ENCODE data around the gene DUOX1. TPM values are rescaled to one million over a fixed set of nuclear protein-coding genes. Genes with fewer than 3 reads are reported as not detected.

DUOX1 gene
- total and polyA plus RNA-seq, 2 of the 13 experiments (the other 11 are each of a cell fraction or from before 2014, with no cell fraction given) = 0.03 TPM; not detected in 1

- TF ChIP-seq ZC3H13 (CRISPR knock-in tag; IDR thresholded peaks at IDR 0.05) (0 out of 2 replicates have a peak, but pooled peaks have one; percentile 36), ZFYVE20 (CRISPR knock-in tag; IDR thresholded peaks at IDR 0.05; ENCODE audit: borderline replicate concordance, low read depth) (no peak), MAFG (CRISPR knock-in tag; IDR thresholded peaks at IDR 0.05) (no peak), ZBTB14 (CRISPR knock-in tag; IDR thresholded peaks at IDR 0.05) (no peak), ESRRA (CRISPR knock-in tag; IDR thresholded peaks at IDR 0.05; ENCODE audit: low read depth) (no peak; the same call in 1 of the 2 replicates), SP4 (CRISPR knock-in tag; IDR thresholded peaks at IDR 0.05) (no peak), RARA (CRISPR knock-in tag; IDR thresholded peaks at IDR 0.05) (peak; percentile 57; the same call in 1 of the 2 replicates), IRF2 (CRISPR knock-in tag; IDR thresholded peaks at IDR 0.05) (peak; percentile 65; the same call in 1 of the 2 replicates), TERF1 (CRISPR knock-in tag; IDR thresholded peaks at IDR 0.05) (no peak), NFKB2 (CRISPR knock-in tag; IDR thresholded peaks at IDR 0.05; ENCODE audit: borderline replicate concordance) (no peak), TEAD3 (CRISPR knock-in tag; optimal IDR thresholded peaks at IDR 0.05; ENCODE audit: borderline replicate concordance) (peak; percentile 83), ATF7 (IDR thresholded peaks at IDR 0.05) (no peak), ATF7 (CRISPR knock-in tag; IDR thresholded peaks at IDR 0.05) (no peak), RFXANK (CRISPR knock-in tag; IDR thresholded peaks at IDR 0.05) (no peak), NFIC (IDR thresholded peaks at IDR 0.05; ENCODE audit: low read length) (peak; percentile 29; the same call in 1 of the 2 replicates), ZMYM2 (CRISPR knock-in tag; IDR thresholded peaks at IDR 0.05) (peak; percentile 39; the same call in 1 of the 2 replicates), TCF12 (IDR thresholded peaks at IDR 0.05) (no peak), TCF12 (CRISPR knock-in tag; IDR thresholded peaks at IDR 0.05) (no peak), MIER3 (CRISPR knock-in tag; IDR thresholded peaks at IDR 0.05; ENCODE audit: borderline replicate concordance) (no peak), BHLHE40 (IDR thresholded peaks at IDR 0.05; ENCODE audit: low read length) (no peak), ZNF614 (CRISPR knock-in tag; IDR thresholded peaks at IDR 0.05; ENCODE audit: borderline replicate concordance) (peak; percentile 91; the same call in 1 of the 2 replicates)
- TF ChIP-seq, protein P1, sequence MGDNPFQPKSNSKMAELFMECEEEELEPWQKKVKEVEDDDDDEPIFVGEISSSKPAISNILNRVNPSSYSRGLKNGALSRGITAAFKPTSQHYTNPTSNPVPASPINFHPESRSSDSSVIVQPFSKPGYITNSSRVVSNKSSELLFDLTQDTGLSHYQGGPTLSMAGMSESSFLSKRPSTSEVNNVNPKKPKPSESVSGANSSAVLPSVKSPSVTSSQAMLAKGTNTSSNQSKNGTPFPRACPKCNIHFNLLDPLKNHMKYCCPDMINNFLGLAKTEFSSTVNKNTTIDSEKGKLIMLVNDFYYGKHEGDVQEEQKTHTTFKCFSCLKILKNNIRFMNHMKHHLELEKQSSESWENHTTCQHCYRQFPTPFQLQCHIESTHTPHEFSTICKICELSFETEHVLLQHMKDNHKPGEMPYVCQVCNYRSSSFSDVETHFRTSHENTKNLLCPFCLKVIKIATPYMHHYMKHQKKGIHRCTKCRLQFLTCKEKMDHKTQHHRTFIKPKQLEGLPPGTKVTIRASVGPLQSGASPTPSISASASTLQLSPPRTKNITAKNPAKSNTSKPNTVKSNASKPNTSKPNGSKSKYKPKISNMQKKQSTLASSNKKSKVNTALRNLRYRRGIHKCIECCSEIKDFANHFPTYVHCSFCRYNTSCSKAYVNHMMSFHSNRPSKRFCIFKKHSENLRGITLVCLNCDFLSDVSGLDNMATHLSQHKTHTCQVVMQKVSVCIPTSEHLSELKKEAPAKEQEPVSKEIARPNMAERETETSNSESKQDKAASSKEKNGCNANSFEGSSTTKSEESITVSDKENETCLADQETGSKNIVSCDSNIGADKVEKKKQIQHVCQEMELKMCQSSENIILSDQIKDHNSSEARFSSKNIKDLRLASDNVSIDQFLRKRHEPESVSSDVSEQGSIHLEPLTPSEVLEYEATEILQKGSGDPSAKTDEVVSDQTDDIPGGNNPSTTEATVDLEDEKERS (CRISPR knock-in tag; IDR thresholded peaks at IDR 0.05) = no peak
These were observed 71.2 kb downstream of the DUOX1 start (continued) for GRCh38 chr15:45200799-45201556.
